Cardiac muscle cell (in vitro differentiated cells and primary cell): ENCODE measurements around the gene CDH23. TPM values are rescaled to one million over a fixed set of nuclear protein-coding genes. Genes with fewer than 3 reads are reported as not detected.

Source experiments
- DNase-seq, 2 donors: peaks; one replicate each; pipeline versions ENCODE4 v3.0.0 to v3.0.0-alpha.2; 2010 to 2017; ENCODE audit warnings: low read depth in 1 of 2, low spot score in 1 of 2
- H3K27ac ChIP-seq: fragments of 200-600 bp; sonication (generic); 2 replicates; pipeline ENCODE4 v1.5.1; 2016
- H3K27me3 ChIP-seq: fragments of 200-600 bp; sonication (generic); 2 replicates; pipeline ENCODE4 v1.6.0; 2016; ENCODE audit warnings: control low read depth
- H3K36me3 ChIP-seq: fragments of 200-600 bp; sonication (generic); 2 replicates; pipeline ENCODE4 v1.5.1; 2016; ENCODE audit warnings: control low read depth
- H3K4me1 ChIP-seq: fragments of 200-600 bp; sonication (generic); 2 replicates; pipeline ENCODE4 v1.8.1; 2017; ENCODE audit warnings: low read depth, mild to moderate bottlenecking, mixed run types
- H3K4me3 ChIP-seq: fragments of 200-600 bp; sonication (generic); 2 replicates; pipeline ENCODE4 v1.5.1; 2016; ENCODE audit warnings: mild to moderate bottlenecking
- H3K9me3 ChIP-seq: fragments of 200-600 bp; sonication (generic); 2 replicates; pipeline ENCODE4 v1.5.1; 2017; ENCODE audit warnings: low read depth, mild to moderate bottlenecking, control low read depth
- CTCF ChIP-seq: IDR thresholded peaks from 2 replicates; pipeline ENCODE4 v1.5.1; 2012; ENCODE audit warnings: low read depth, mild to moderate bottlenecking, low read length
- polyA plus RNA-seq: library from polyadenylated mRNA; unstranded; fragments of >200 nt; fragmentation: Nextera tagmentation; extraction: Ambion mirVana; gene quantifications from 2 replicates; pipeline ENCODE4 v1.2.1, GENCODE V29; 2016
- total RNA-seq: library from RNA; depleted of rRNA; stranded (reverse); fragments of >200 nt; gene quantifications from 2 replicates; pipeline ENCODE4 v1.2.3, GENCODE V29; 2016

The CDH23 gene
- total and polyA plus RNA-seq, 2 experiments from 2014 or later: 0.05 to 0.51 TPM

GRCh38 chr10:71466330-71466729 is 69.6 kb downstream of the CDH23 start:
- no peak for TF ChIP-seq CTCF

GRCh38 chr10:71467161-71467560 is 70.4 kb downstream of the CDH23 start:
- TF ChIP-seq CTCF: no peak
- no peak for DNase-seq
- H3K4me1 ChIP-seq: peaks cover 16% of the 10 kb centered on the region
- H3K4me3 ChIP-seq: no peak overlapping the region
- no peak overlapping the region for H3K27ac ChIP-seq
- H3K9me3 ChIP-seq: no peaks in the 10 kb centered on the region
- no peaks in the 10 kb centered on the region for H3K36me3 ChIP-seq
- no peaks in the 10 kb centered on the region for H3K27me3 ChIP-seq

More at GRCh38 chr10:71466330-71466729, 69.6 kb downstream of the CDH23 start:
- no peaks in the 10 kb centered on the region for H3K27me3 ChIP-seq
- no peaks in the 10 kb centered on the region for H3K36me3 ChIP-seq
- no peak overlapping the region for H3K27ac ChIP-seq
- H3K4me3 ChIP-seq: no peak overlapping the region
- H3K9me3 ChIP-seq: no peaks in the 10 kb centered on the region
- peaks cover 16% of the 10 kb centered on the region for H3K4me1 ChIP-seq
- DNase-seq: no peak

DNA sequence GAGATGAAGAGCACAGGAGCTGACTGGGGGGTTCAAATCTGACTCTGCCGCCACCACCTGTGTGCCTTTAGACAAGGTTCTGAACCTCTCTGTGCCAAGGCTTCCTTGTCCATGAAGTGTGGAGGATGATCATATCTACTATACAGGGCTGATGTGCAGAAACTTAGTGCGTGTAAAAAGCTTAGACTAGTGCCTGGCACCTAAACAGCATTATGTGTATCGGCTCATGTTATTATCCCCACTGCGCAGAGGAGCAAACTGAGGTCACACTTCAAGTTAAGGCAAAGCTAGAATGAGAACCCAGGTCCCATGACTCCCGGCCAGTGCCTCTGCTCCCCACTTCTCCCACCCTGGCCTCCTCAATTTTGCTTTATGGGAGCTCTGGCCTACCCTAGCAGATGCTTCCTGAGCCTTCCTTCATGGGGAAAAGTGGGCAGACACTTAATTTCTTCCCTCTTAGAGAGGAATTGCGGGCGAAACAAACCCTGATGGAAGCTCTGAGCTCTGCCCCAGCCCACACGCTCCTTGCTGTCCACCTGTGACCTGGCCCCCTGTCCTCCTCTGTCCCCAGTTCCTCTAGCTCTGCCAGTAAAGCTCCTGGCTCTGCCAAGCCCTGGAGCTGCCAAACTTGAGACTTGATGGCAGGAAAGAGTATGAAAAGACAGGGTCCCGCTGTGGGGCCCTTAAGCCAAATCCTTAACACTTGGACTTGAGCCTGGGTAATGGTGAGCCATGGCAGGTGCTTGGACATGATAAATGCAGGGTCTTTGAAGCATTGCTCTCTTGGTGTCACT is 71.0 kb downstream of the CDH23 start:
- H3K4me1 ChIP-seq: peaks cover 16% of the 10 kb centered on the region

DNA sequence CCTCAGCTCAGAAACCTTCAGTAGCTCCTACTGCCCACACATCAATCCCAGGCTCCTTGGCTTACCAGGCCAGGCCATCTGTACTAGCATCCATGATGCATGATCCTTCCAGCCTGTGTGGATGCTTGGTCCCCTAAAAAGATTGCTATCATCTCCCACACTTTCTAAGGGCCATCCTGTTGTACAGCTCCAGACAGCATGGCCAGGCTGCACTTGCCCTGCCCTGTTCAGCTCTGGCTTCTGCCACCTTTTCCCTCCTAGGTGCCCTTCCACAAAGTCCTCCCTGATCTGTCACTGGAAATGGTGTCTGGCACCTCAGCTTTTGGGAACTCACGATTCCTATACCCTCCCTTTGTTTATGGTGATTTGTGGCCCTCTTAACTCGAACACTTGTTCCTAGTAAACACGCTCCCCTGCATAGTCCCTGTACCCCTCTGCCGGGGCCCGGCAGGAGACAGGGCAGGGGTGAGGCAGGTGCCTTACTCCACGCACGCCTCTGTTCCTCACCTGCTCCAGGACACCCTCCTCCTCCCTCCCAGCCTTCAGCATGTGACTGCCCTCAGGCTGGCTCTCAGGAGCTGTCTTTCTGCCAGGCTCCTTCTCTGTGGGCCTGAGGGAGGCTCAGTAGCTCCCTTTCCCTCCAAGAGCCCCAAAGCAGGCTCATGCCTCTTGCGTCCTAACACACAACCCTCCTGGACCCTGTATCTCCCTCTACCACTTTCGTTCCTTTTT is 71.8 kb downstream of the CDH23 start:
- H3K27ac ChIP-seq: no peak overlapping the region

More for the DNA sequence above, 71.0 kb downstream of the CDH23 start:
- no peak overlapping the region for H3K4me3 ChIP-seq
- no peaks in the 10 kb centered on the region for H3K27me3 ChIP-seq
- no peak for DNase-seq
- H3K27ac ChIP-seq: no peak overlapping the region
- no peak for TF ChIP-seq CTCF
- no peaks in the 10 kb centered on the region for H3K9me3 ChIP-seq
- H3K36me3 ChIP-seq: no peaks in the 10 kb centered on the region

DNA sequence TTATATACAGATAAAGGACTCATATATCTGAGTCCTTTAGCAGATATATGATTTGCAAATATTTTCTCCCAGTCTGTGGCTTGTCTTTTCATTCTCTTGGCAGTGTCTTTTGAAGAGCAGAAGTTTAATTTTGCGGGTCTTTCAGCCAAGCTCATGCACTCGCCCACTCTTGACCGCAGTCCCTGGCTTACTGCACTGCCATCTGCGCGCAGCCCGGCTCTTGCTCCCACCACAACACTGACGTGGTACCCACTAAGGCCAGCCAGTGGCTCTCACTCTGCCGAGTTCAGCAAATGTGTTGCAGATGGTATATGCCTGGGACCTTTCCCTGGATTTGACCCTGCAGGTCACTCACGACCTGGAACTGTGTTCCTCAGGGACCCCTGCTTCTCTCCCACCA is 74.3 kb downstream of the CDH23 start:
- H3K4me3 ChIP-seq: no peak overlapping the region
- H3K36me3 ChIP-seq: no peaks in the 10 kb centered on the region
- no peaks in the 10 kb centered on the region for H3K27me3 ChIP-seq
- H3K4me1 ChIP-seq: peaks cover 3% of the 10 kb centered on the region
- no peak for TF ChIP-seq CTCF
- DNase-seq: no peak
- H3K9me3 ChIP-seq: no peaks in the 10 kb centered on the region
- no peak overlapping the region for H3K27ac ChIP-seq

More for the DNA sequence above, 71.8 kb downstream of the CDH23 start:
- no peaks in the 10 kb centered on the region for H3K27me3 ChIP-seq
- TF ChIP-seq CTCF: no peak
- no peaks in the 10 kb centered on the region for H3K9me3 ChIP-seq
- peak in 1 of 2 donors; percentile 32 for DNase-seq
- peaks cover 16% of the 10 kb centered on the region for H3K4me1 ChIP-seq
- no peak overlapping the region for H3K4me3 ChIP-seq
- H3K36me3 ChIP-seq: no peaks in the 10 kb centered on the region
